Activated CD8-positive, alpha-beta T cell treated with anti-CD3 and anti-CD28 coated beads for 36 hours (primary cell): ENCODE measurements around the gene MAMLD1. TPM values are rescaled to one million over a fixed set of nuclear protein-coding genes. Genes with fewer than 3 reads are reported as not detected.

Experiments
- ATAC-seq: fragments of 200-7000 bp; cut with Tn5 transposase; one replicate; pipeline ENCODE4 v1.10.0; 2021; ENCODE audit warnings: mild to moderate bottlenecking, moderate library complexity
- CTCF ChIA-PET: fragments of 350-600 bp; sonication (Branson Sonifier 250); formaldehyde crosslinking; loops from one replicate; lab custom pipeline; 2021; ENCODE audit warnings: antibody characterized with exemption; lab: Charles Lee
- POLR2A ChIA-PET: fragments of 350-600 bp; sonication (Branson Sonifier 250); formaldehyde crosslinking; loops from one replicate; lab custom pipeline; 2021; ENCODE audit warnings: antibody characterized with exemption; lab: Charles Lee
- DNase-seq: peaks from one replicate; pipeline ENCODE4 v3.0.0-alpha.2; 2020
- H3K27ac Mint-ChIP-seq: one replicate; pipeline ENCODE4 v1.8.0; 2021; ENCODE audit warnings: mild to moderate bottlenecking, mixed read lengths
- H3K27me3 Mint-ChIP-seq: one replicate; pipeline ENCODE4 v1.8.0; 2021; ENCODE audit warnings: mixed read lengths
- H3K36me3 Mint-ChIP-seq: one replicate; pipeline ENCODE4 v1.8.0; 2021; ENCODE audit warnings: low read depth, mixed read lengths
- H3K4me1 Mint-ChIP-seq: one replicate; pipeline ENCODE4 v1.8.0; 2021; ENCODE audit warnings: low read depth, mixed read lengths
- H3K4me3 Mint-ChIP-seq: one replicate; pipeline ENCODE4 v1.8.0; 2021; ENCODE audit warnings: mild to moderate bottlenecking, moderate library complexity, mixed read lengths
- H3K9me3 Mint-ChIP-seq: one replicate; pipeline ENCODE4 v1.8.0; 2021; ENCODE audit warnings: mixed read lengths
- CTCF ChIP-seq: fragments of 200-600 bp; IDR thresholded peaks from one replicate; pipeline ENCODE4 v1.8.0; 2022; ENCODE audit warnings: antibody characterized with exemption, mild to moderate bottlenecking
- intact Hi-C: fragments of 100-400 bp; cut with micrococcal nuclease; formaldehyde crosslinking; loops from one replicate; pipeline ENCODE4 v1.10.0; 2022
- total RNA-seq, 2 experiments: library from RNA; stranded (reverse); gene quantifications; one replicate each; pipeline ENCODE4 v1.2.3, GENCODE V29; 2021

MAMLD1 gene
- total RNA-seq, 2 experiments from 2014 or later: 1.8 to 2.0 TPM

- TF ChIP-seq CTCF: no peak
- POLR2A ChIA-PET: no interaction called here
- H3K27me3 Mint-ChIP-seq: no peaks in the 10 kb centered on the region
- no peak overlapping the region for H3K4me3 Mint-ChIP-seq
- H3K9me3 Mint-ChIP-seq: peaks cover 5% of the 10 kb centered on the region
- ATAC-seq (no peak), DNase-seq (no peak)
- H3K36me3 Mint-ChIP-seq: peaks cover 2% of the 10 kb centered on the region
- H3K4me1 Mint-ChIP-seq: no peaks in the 10 kb centered on the region
- CTCF ChIA-PET: no interaction called here
- H3K27ac Mint-ChIP-seq: no peak overlapping the region
- intact Hi-C loops: no loop called here
Observed at GRCh38 chrX:150531467-150531866, 168.3 kb downstream of the MAMLD1 start.

GRCh38 chrX:150533863-150534262 lies 170.7 kb downstream of the MAMLD1 start:
- Mint-ChIP-seq H3K4me1 (no peaks in the 10 kb centered on the region), H3K4me3 (no peak overlapping the region), H3K9me3 (peaks cover 5% of the 10 kb centered on the region), H3K27me3 (no peaks in the 10 kb centered on the region), H3K27ac (no peak overlapping the region), H3K36me3 (peaks cover 2% of the 10 kb centered on the region)
- no peak for TF ChIP-seq CTCF
- ChIA-PET POLR2A (no interaction called here), CTCF (no interaction called here)
- ATAC-seq (no peak), DNase-seq (no peak)
- intact Hi-C loops: no loop called here

GRCh38 chrX:150536455-150537116 lies 173.5 kb downstream of the MAMLD1 start:
- no peak overlapping the region for H3K27ac Mint-ChIP-seq
- H3K27me3 Mint-ChIP-seq: no peaks in the 10 kb centered on the region
- H3K4me3 Mint-ChIP-seq: no peak overlapping the region
- POLR2A ChIA-PET: interaction anchor here (0.5 to 0.8 kb wide), 2 partner anchors 10 to 123 kb away, joined by 3 to 4 read pairs; no protein-coding TSS in a partner anchor
- H3K9me3 Mint-ChIP-seq: peaks cover 5% of the 10 kb centered on the region
- DNase-seq (no peak), ATAC-seq (no peak)
- TF ChIP-seq CTCF: no peak
- CTCF ChIA-PET: no interaction called here
- intact Hi-C loops: no loop called here
- peaks cover 2% of the 10 kb centered on the region for H3K36me3 Mint-ChIP-seq
- H3K4me1 Mint-ChIP-seq: no peaks in the 10 kb centered on the region

- TF ChIP-seq CTCF: no peak
- Mint-ChIP-seq H3K9me3 (peaks cover 5% of the 10 kb centered on the region), H3K4me1 (no peaks in the 10 kb centered on the region), H3K27ac (no peak overlapping the region), H3K4me3 (no peak overlapping the region), H3K36me3 (peaks cover 2% of the 10 kb centered on the region), H3K27me3 (no peaks in the 10 kb centered on the region)
- ChIA-PET CTCF (no interaction called here), POLR2A (no interaction called here)
- ATAC-seq: no peak
- intact Hi-C loops: no loop called here
- no peak for DNase-seq
Observed at GRCh38 chrX:150537851-150538250, 174.7 kb downstream of the MAMLD1 start.

- no peak overlapping the region for H3K27ac Mint-ChIP-seq
Observed at GRCh38 chrX:150540965-150541364, 177.8 kb downstream of the MAMLD1 start.

More at GRCh38 chrX:150540965-150541364, 177.8 kb downstream of the MAMLD1 start:
- no peak for DNase-seq
- Mint-ChIP-seq H3K36me3 (peaks cover 2% of the 10 kb centered on the region), H3K27me3 (no peaks in the 10 kb centered on the region), H3K9me3 (peaks cover 4% of the 10 kb centered on the region), H3K4me1 (no peaks in the 10 kb centered on the region), H3K4me3 (no peak overlapping the region)
- no peak for TF ChIP-seq CTCF
- no peak for ATAC-seq
- ChIA-PET CTCF (interaction anchor here (1.0 kb wide), 1 partner anchor 46 kb away, joined by 3 read pairs; no protein-coding TSS in a partner anchor), POLR2A (no interaction called here)
- intact Hi-C loops: no loop called here
